ENCODE data around the gene PNMA6A. TPM values are rescaled to one million over a fixed set of nuclear protein-coding genes. Genes with fewer than 3 reads are reported as not detected.

Gene PNMA6A
- total and polyA plus RNA-seq, 2 of the 13 experiments (the other 11 are each of a cell fraction or from before 2014, with no cell fraction given), result 0.11 to 0.66 TPM

- no peak for TF ChIP-seq ZBTB46 (CRISPR knock-in tag; IDR thresholded peaks at IDR 0.05; ENCODE audit: borderline replicate concordance)
- 0 out of 2 replicates have a peak, but pooled peaks have one; percentile 11 for TF ChIP-seq BCL6 (CRISPR knock-in tag; IDR thresholded peaks at IDR 0.05)
- TF ChIP-seq NKX3-1 (CRISPR knock-in tag; IDR thresholded peaks at IDR 0.05), result no peak
- peak; percentile 37; the same call in 1 of the 2 replicates for TF ChIP-seq ZNF816 (CRISPR knock-in tag; IDR thresholded peaks at IDR 0.05; ENCODE audit: borderline replicate concordance)
- TF ChIP-seq ERF (CRISPR knock-in tag; IDR thresholded peaks at IDR 0.05), result 0 out of 2 replicates have a peak, but pooled peaks have one; percentile 23
- no peak for TF ChIP-seq SALL2 (CRISPR knock-in tag; IDR thresholded peaks at IDR 0.05)
- peak; percentile 55; the same call in 1 of the 2 replicates for TF ChIP-seq CREM (IDR thresholded peaks at IDR 0.05)
- TF ChIP-seq CREM (CRISPR knock-in tag; IDR thresholded peaks at IDR 0.05), result no peak
- peak; percentile 78; the same call in 1 of the 2 replicates for TF ChIP-seq NR2C2 (CRISPR knock-in tag; IDR thresholded peaks at IDR 0.05; ENCODE audit: borderline replicate concordance)
- no peak for TF ChIP-seq THAP8 (CRISPR knock-in tag; IDR thresholded peaks at IDR 0.05; ENCODE audit: borderline replicate concordance)
- TF ChIP-seq SAP130 (CRISPR knock-in tag; IDR thresholded peaks at IDR 0.05; ENCODE audit: low read depth), result peak; percentile 44
- TF ChIP-seq FOXO1 (CRISPR knock-in tag; IDR thresholded peaks at IDR 0.05), result peak; percentile 83; the same call in 1 of the 2 replicates
- TF ChIP-seq MLXIP (CRISPR knock-in tag; IDR thresholded peaks at IDR 0.05; ENCODE audit: borderline replicate concordance), result no peak
- TF ChIP-seq MXD1 (CRISPR knock-in tag; IDR thresholded peaks at IDR 0.05), result no peak
- no peak for TF ChIP-seq ZNF709 (CRISPR knock-in tag; IDR thresholded peaks at IDR 0.05)
- no peak for TF ChIP-seq ZNF292 (CRISPR knock-in tag; IDR thresholded peaks at IDR 0.05; ENCODE audit: borderline replicate concordance, low read depth)
- TF ChIP-seq SSRP1 (CRISPR knock-in tag; IDR thresholded peaks at IDR 0.05), result no peak
- TF ChIP-seq JUN (CRISPR knock-in tag; IDR thresholded peaks at IDR 0.05), result no peak
- no peak for TF ChIP-seq BCL3 (CRISPR knock-in tag; IDR thresholded peaks at IDR 0.05)
- TF ChIP-seq ZNF3 (CRISPR knock-in tag; IDR thresholded peaks at IDR 0.05), result no peak
- no peak for TF ChIP-seq ISL2 (CRISPR knock-in tag; IDR thresholded peaks at IDR 0.05)
- no peak for TF ChIP-seq ZNF256 (CRISPR knock-in tag; conservative IDR thresholded peaks at IDR 0.05)
- peak; percentile 76 for TF ChIP-seq MED1 (CRISPR knock-in tag; IDR thresholded peaks at IDR 0.05)
- peak; percentile 35; the same call in 1 of the 2 replicates for TF ChIP-seq HDAC1 (CRISPR knock-in tag; IDR thresholded peaks at IDR 0.05)
- TF ChIP-seq IKZF5 (CRISPR knock-in tag; IDR thresholded peaks at IDR 0.05), result peak; percentile 54; the same call in 1 of the 2 replicates
Measured at GRCh38 chrX:153102418-153102817, 30.2 kb downstream of the PNMA6A start (continued).
